ENCODE results near the gene WDR46. TPM values are rescaled to one million over a fixed set of nuclear protein-coding genes. Genes with fewer than 3 reads are reported as not detected.
A peak's percentile ranks its signal among the peaks of the same experiment; 100 is the strongest.

The WDR46 gene, protein sequence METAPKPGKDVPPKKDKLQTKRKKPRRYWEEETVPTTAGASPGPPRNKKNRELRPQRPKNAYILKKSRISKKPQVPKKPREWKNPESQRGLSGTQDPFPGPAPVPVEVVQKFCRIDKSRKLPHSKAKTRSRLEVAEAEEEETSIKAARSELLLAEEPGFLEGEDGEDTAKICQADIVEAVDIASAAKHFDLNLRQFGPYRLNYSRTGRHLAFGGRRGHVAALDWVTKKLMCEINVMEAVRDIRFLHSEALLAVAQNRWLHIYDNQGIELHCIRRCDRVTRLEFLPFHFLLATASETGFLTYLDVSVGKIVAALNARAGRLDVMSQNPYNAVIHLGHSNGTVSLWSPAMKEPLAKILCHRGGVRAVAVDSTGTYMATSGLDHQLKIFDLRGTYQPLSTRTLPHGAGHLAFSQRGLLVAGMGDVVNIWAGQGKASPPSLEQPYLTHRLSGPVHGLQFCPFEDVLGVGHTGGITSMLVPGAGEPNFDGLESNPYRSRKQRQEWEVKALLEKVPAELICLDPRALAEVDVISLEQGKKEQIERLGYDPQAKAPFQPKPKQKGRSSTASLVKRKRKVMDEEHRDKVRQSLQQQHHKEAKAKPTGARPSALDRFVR
- 10 to 100 TPM; 17.7 to 28.8 (median 26.2) TPM for total RNA-seq
- 10 to 100 TPM; 90.1 to 96.8 TPM for polyA plus RNA-seq

DNA sequence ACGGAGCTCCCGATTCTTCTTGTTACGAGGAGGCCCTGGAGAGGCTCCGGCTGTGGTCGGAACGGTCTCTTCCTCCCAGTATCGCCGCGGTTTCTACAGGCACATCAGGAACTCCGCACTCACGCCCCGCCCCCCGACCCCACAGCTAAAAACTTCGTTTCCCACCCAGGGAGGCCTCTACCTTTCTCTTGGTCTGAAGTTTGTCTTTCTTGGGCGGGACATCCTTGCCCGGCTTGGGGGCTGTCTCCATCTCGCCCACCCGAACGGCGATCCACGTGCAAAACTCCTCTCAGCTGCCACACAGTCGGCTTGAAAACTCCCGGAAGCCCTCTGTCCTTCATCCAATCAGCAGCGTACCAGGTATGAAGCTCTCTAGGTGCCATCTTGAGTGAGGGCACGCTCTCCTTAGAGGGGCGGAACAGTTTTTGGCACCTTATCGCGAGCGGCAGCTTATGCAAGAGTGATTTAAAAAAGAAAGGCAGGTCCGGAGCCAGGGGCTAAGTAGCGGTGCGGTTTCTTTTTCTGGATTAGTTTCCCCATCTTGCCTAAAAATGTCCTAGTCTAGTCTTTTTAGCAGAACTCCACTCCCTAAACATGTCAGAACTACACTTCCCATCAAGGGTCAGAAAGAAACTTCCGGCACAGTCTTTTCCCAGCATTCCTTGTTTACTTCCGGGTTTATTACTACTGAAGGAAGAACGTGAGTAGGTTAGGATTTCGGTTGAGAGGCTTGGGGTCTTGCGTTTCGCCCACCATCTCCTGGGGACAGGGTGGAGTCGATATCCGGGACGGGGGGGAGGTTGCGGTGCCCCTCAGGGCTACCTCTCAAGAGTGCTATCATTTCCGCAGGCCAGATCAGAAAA lies at the start of gene WDR46, which contains the start of gene PFDN6:
TSS of gene WDR46 (minus strand) at position 319 of the 863 bp plus-strand sequence. CDS start at position 250, 69 bp downstream.
TSS of gene PFDN6 (plus strand) at position 681 of the 863 bp plus-strand sequence. CDS start 256 bp downstream, outside the sequence.
- Histone ChIP-seq H3K4me3 (peak within 1 kb of the TSS; percentile 52 to 66 (median 62)), H3K27ac (peak within 1 kb of the TSS in 3 of 4 donors; percentile 28 to 81 (median 58)), H3K27me3 (no peaks in the 10 kb centered on the region), H3K4me1 (peaks cover 0 to 12% (median 8%) of the 10 kb centered on the region in 3 donors), H3K36me3 (peaks cover 0 to 25% (median 17%) of the 10 kb centered on the region in 3 donors), H3K9me3 (no peaks in the 10 kb centered on the region)
- DNase-seq (peak; percentile 59 to 86 (median 72)), ATAC-seq (peak; percentile 96 to 98 (median 96)), FAIRE-seq (no peak)
- intact Hi-C loops (cut with DNase I), result no loop called here
- TF ChIP-seq, protein P1, sequence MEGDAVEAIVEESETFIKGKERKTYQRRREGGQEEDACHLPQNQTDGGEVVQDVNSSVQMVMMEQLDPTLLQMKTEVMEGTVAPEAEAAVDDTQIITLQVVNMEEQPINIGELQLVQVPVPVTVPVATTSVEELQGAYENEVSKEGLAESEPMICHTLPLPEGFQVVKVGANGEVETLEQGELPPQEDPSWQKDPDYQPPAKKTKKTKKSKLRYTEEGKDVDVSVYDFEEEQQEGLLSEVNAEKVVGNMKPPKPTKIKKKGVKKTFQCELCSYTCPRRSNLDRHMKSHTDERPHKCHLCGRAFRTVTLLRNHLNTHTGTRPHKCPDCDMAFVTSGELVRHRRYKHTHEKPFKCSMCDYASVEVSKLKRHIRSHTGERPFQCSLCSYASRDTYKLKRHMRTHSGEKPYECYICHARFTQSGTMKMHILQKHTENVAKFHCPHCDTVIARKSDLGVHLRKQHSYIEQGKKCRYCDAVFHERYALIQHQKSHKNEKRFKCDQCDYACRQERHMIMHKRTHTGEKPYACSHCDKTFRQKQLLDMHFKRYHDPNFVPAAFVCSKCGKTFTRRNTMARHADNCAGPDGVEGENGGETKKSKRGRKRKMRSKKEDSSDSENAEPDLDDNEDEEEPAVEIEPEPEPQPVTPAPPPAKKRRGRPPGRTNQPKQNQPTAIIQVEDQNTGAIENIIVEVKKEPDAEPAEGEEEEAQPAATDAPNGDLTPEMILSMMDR (IDR thresholded peaks at IDR 0.05), result no peak
- 0% methylated on average over 43 of the region's 43 CpGs for WGBS, 2 donors

DNA sequence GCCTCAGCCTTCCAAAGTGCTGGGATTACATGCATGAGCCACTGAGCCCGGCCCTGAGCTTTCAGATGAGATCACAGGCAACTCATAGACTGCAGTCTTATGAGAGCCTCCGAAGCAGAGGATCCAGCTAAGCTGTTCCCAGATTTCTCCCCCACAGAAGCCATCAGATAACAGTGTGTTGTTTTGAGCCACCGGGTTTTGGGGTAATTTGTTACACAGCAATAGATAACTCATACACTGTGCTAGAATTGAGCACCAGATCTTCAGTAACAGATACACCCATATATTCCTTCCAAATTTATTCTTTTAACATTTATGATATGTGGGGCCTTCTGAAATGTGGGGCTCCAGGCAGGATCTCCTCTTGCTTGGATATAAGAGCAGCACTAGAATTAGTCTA lies 47.5 kb upstream of the WDR46 start:
- H3K9me3 ChIP-seq, result no peaks in the 10 kb centered on the region
- WGBS, 2 donors, result 77 to 78% methylated on average over 3 of the region's 3 CpGs
- no peaks in the 10 kb centered on the region for H3K27me3 ChIP-seq
- TF ChIP-seq, protein P1 (IDR thresholded peaks at IDR 0.05), result no peak
- FAIRE-seq (no peak), DNase-seq (no peak), ATAC-seq (no peak)
- no peak overlapping the region for H3K4me3 ChIP-seq
- intact Hi-C loops (cut with DNase I), result no loop called here
- H3K27ac ChIP-seq, result no peak overlapping the region
- no peaks in the 10 kb centered on the region for H3K4me1 ChIP-seq
- H3K36me3 ChIP-seq, result no peaks in the 10 kb centered on the region

DNA sequence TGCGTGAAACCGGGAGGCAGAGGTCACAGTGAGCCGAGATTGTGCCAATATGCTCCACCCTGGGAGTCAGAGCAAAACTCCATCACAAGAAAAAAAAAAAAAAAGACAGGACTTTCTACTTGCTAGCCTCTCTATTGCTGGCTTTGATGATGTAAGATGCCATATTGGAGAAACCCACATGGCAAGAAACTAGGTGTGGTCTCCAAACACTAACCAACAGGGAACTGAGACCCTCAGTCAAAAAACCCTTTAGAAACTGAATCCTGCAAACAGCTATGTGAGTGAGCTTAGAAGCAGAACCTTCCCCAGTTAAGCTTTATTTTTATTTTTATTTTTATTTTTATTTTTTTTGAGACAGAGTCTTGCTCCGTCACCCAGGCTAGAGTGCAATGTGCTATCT lies 46.9 kb upstream of the WDR46 start:
- H3K9me3 ChIP-seq, result no peaks in the 10 kb centered on the region
- no peak overlapping the region for H3K4me3 ChIP-seq
- no peaks in the 10 kb centered on the region for H3K4me1 ChIP-seq
- 74 to 77% methylated on average over 4 of the region's 4 CpGs for WGBS, 2 donors
- intact Hi-C loops (cut with DNase I), result no loop called here
- no peaks in the 10 kb centered on the region for H3K27me3 ChIP-seq
- ATAC-seq (no peak), FAIRE-seq (no peak), DNase-seq (no peak)
- no peak overlapping the region for H3K27ac ChIP-seq
- no peaks in the 10 kb centered on the region for H3K36me3 ChIP-seq
- TF ChIP-seq, protein P1 (IDR thresholded peaks at IDR 0.05), result no peak

DNA sequence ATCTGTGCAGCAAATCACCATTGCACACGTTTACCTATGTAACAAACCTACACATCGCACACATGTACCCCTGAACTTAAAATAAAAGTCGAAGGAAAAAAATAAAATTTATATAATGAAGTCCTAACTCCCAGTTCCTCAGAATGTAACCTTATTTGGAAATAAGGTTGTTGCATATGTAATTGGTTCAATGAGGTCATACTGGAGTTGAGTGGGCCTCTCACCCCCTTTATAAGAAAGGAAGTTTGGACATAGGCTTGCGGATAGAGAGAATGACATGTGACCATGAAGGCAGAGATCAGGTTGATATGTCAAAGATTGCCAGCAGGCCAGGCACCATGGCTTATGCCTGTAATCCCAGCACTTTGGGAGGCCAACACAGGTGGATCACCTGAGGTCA lies 44.6 kb upstream of the WDR46 start:
- 79 to 80% methylated on average over 4 of the region's 4 CpGs for WGBS, 2 donors
- intact Hi-C loops (cut with DNase I), result no loop called here
- TF ChIP-seq, protein P1 (IDR thresholded peaks at IDR 0.05), result no peak
- H3K27ac ChIP-seq, result no peak overlapping the region
- DNase-seq, result no peak
- H3K36me3 ChIP-seq, result no peaks in the 10 kb centered on the region
- ATAC-seq, result no peak
- no peak for FAIRE-seq
- H3K27me3 ChIP-seq, result no peaks in the 10 kb centered on the region
- H3K4me1 ChIP-seq, result no peaks in the 10 kb centered on the region
- no peak overlapping the region for H3K4me3 ChIP-seq
- no peaks in the 10 kb centered on the region for H3K9me3 ChIP-seq
